Measurements from ENCODE around the gene ZKSCAN3.
A peak's percentile ranks its signal among the peaks of the same experiment; 100 is the strongest.

Gene ZKSCAN3

GRCh38 chr6:28378644-28379043 is 28.9 kb downstream of the ZKSCAN3 start:
- Histone ChIP-seq H3K4me3 (ENCODE audit: low read depth, low read length) (no peak overlapping the region), H3K27ac (no peak overlapping the region), H3K27me3 (replicated peaks) (no peaks in the 10 kb centered on the region), H3K36me3 (replicated peaks) (peaks cover 3% of the 10 kb centered on the region)
- in situ Hi-C loops (cut with HindIII; ENCODE audit: low pct_ligation_motif_present, low sequenced_read_pairs): no loop called here
- TF ChIP-seq, protein P1, sequence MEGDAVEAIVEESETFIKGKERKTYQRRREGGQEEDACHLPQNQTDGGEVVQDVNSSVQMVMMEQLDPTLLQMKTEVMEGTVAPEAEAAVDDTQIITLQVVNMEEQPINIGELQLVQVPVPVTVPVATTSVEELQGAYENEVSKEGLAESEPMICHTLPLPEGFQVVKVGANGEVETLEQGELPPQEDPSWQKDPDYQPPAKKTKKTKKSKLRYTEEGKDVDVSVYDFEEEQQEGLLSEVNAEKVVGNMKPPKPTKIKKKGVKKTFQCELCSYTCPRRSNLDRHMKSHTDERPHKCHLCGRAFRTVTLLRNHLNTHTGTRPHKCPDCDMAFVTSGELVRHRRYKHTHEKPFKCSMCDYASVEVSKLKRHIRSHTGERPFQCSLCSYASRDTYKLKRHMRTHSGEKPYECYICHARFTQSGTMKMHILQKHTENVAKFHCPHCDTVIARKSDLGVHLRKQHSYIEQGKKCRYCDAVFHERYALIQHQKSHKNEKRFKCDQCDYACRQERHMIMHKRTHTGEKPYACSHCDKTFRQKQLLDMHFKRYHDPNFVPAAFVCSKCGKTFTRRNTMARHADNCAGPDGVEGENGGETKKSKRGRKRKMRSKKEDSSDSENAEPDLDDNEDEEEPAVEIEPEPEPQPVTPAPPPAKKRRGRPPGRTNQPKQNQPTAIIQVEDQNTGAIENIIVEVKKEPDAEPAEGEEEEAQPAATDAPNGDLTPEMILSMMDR (IDR thresholded peaks at IDR 0.05; ENCODE audit: low read depth, low read length, missing control alignments): no peak
- no peak for DNase-seq

GRCh38 chr6:28380381-28380780 is 30.6 kb downstream of the ZKSCAN3 start:
- H3K27ac ChIP-seq: no peak overlapping the region
- H3K27me3 ChIP-seq (replicated peaks): no peaks in the 10 kb centered on the region
- DNase-seq: no peak
- in situ Hi-C loops (cut with HindIII; ENCODE audit: low pct_ligation_motif_present, low sequenced_read_pairs): no loop called here
- H3K4me3 ChIP-seq (ENCODE audit: low read depth, low read length): no peak overlapping the region
- TF ChIP-seq, protein P1 (IDR thresholded peaks at IDR 0.05; ENCODE audit: low read depth, low read length, missing control alignments): no peak
- peaks cover 3% of the 10 kb centered on the region for H3K36me3 ChIP-seq (replicated peaks)

DNA sequence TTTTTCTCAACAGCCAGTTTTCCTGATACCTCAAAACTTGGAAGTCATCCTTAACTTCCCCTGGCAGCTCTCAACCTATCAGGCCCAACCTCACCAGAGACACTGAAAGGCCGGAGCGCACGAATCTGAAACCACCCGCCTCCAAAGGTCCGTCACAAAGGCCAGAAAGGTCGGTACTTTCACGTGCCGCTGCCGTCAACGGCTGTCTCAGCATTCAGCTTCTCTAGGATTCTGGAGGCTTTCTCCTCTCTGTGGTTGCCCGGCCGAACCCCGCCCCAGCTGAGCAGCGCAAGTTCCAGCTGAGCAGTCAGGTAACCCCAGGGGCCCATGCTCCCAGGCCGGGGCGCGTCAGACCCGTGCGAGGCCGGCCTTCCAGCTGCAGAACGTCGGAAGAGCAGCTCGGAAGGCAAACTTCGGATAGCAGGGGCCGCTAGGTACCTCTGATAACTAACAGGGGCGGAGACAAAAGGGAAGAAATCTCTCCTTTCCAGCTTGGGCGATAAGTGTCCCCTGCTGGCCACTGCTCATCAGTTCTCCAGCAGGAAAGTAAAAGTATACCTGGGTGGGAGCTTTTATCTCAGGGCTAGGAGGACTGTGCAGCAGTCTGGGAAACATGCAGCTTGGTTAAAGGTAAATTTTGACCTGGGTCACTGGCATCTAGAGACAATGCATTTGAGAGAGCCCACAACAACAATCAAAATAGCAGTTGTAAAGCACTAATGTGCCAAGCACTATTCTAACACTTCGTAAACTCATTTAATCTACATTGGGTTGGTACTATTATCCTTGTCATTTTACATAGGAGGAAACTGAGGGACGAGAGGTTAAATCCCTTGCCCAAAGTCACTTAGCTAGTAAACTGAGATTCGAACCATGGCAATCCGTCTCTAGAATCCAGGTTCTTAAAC is 33.7 kb downstream of the ZKSCAN3 start:
- peak overlapping the region; percentile 65 for H3K27ac ChIP-seq

DNA sequence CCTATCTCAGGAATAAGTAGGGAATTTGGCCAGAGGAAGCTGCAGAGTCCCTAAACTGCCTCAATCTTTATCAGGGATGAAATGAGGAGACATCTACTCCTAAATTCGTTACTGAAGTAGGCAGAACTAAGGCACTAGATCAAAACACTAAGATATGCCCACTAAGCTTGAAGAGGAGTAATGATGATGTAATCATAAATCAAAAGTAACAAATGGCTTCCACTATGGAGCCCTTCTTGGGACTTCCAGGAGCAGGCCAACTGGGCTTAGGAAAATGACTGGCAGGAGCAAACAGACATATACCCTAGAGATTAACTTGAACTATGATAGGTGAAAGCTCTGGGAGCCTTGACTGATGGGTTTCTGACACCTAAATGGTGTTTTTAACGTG is 34.4 kb downstream of the ZKSCAN3 start:
- Histone ChIP-seq H3K4me3 (ENCODE audit: low read depth, low read length) (no peak overlapping the region), H3K36me3 (replicated peaks) (peaks cover 5% of the 10 kb centered on the region), H3K27ac (no peak overlapping the region), H3K27me3 (replicated peaks) (no peaks in the 10 kb centered on the region)
- in situ Hi-C loops (cut with HindIII; ENCODE audit: low pct_ligation_motif_present, low sequenced_read_pairs): no loop called here
- TF ChIP-seq, protein P1 (IDR thresholded peaks at IDR 0.05; ENCODE audit: low read depth, low read length, missing control alignments): no peak
- DNase-seq: no peak

More for the DNA sequence above, 33.7 kb downstream of the ZKSCAN3 start:
- no peaks in the 10 kb centered on the region for H3K27me3 ChIP-seq (replicated peaks)
- TF ChIP-seq, protein P1 (IDR thresholded peaks at IDR 0.05; ENCODE audit: low read depth, low read length, missing control alignments): peak; percentile 77
- in situ Hi-C loops (cut with HindIII; ENCODE audit: low pct_ligation_motif_present, low sequenced_read_pairs): no loop called here
- H3K36me3 ChIP-seq (replicated peaks): peaks cover 3% of the 10 kb centered on the region
- H3K4me3 ChIP-seq (ENCODE audit: low read depth, low read length): peak overlapping the region; percentile 67
- DNase-seq: peak; percentile 90

DNA sequence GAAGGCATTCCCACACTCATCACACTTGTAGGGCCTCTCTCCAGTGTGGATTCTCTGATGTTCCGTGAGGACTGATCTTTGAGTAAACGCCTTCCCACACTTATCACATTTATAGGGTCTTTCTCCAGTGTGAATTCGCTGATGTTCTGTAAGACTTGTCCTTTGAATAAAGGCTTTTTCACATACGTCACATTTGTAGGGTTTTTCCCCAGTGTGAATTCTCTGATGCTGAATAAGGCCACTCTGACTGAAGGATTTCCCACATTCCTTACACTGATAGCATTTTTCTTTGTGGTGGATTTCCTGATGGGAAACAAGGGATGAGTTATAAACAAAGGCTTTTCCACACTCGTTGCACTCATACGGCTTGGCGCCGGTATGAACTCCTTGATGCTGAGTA is 40.9 kb downstream of the ZKSCAN3 start:
- no peak for DNase-seq
- Histone ChIP-seq H3K36me3 (replicated peaks) (peaks cover 34% of the 10 kb centered on the region), H3K27me3 (replicated peaks) (no peaks in the 10 kb centered on the region), H3K27ac (no peak overlapping the region), H3K4me3 (ENCODE audit: low read depth, low read length) (no peak overlapping the region)
- in situ Hi-C loops (cut with HindIII; ENCODE audit: low pct_ligation_motif_present, low sequenced_read_pairs): no loop called here
- TF ChIP-seq, protein P1 (IDR thresholded peaks at IDR 0.05; ENCODE audit: low read depth, low read length, missing control alignments): no peak

Data from brain microvascular endothelial cell (primary cell).